Mesenchymal stem cell (in vitro differentiated cells and primary cell): ENCODE results near the gene GATAD1.

ENCODE experiments used
- DNase-seq: peaks from one replicate; pipeline ENCODE4 v3.0.0-alpha.2; 2013
- H2AFZ ChIP-seq: one replicate; pipeline ENCODE4 v1.6.1; 2013; ENCODE audit warnings: low read depth, mild to moderate bottlenecking, control low read depth, inconsistent platforms, low read length, moderate library complexity
- H2AK5ac ChIP-seq: 2 replicates; pipeline ENCODE4 v1.6.1; 2013; ENCODE audit warnings: low read length, moderate library complexity, mild to moderate bottlenecking, inconsistent platforms; ENCODE audit not compliant: severe bottlenecking
- H2BK120ac ChIP-seq: one replicate; pipeline ENCODE4 v1.6.1; 2013; ENCODE audit warnings: low read depth, mild to moderate bottlenecking, inconsistent platforms, low read length, moderate library complexity
- H2BK12ac ChIP-seq, 2 experiments: one replicate each; pipeline ENCODE4 v1.6.1; 2013; ENCODE audit warnings: inconsistent platforms in 2 of 2, low read length in 2 of 2, mild to moderate bottlenecking in 2 of 2, moderate library complexity in 2 of 2, control low read depth in 1 of 2
- H2BK15ac ChIP-seq: one replicate; pipeline ENCODE4 v1.6.1; 2013; ENCODE audit warnings: mild to moderate bottlenecking, low read depth, inconsistent platforms; ENCODE audit not compliant: poor library complexity, severe bottlenecking
- H2BK5ac ChIP-seq: 2 replicates; pipeline ENCODE4 v1.6.1; 2013; ENCODE audit warnings: low read depth, mild to moderate bottlenecking, low read length, control low read depth, inconsistent platforms; ENCODE audit not compliant: poor library complexity, severe bottlenecking
- H3K14ac ChIP-seq, 2 experiments: one replicate each; pipeline ENCODE4 v1.6.1; 2013; ENCODE audit warnings: inconsistent platforms in 2 of 2, low read length in 2 of 2, control low read depth in 1 of 2, mild to moderate bottlenecking in 1 of 2, moderate library complexity in 1 of 2
- H3K18ac ChIP-seq, 2 experiments: one replicate each; pipeline ENCODE4 v1.6.1; 2013; ENCODE audit warnings: inconsistent platforms in 2 of 2, low read length in 2 of 2, control low read depth in 1 of 2, low read depth in 1 of 2, mild to moderate bottlenecking in 1 of 2
- H3K23ac ChIP-seq, 2 experiments: one replicate each; pipeline ENCODE4 v1.6.1; 2013; ENCODE audit warnings: inconsistent platforms in 2 of 2, low read length in 2 of 2, mild to moderate bottlenecking in 2 of 2, moderate library complexity in 2 of 2, control low read depth in 1 of 2
- H3K27ac ChIP-seq: 2 replicates; pipeline ENCODE4 v1.5.1; 2013; ENCODE audit warnings: mild to moderate bottlenecking, moderate library complexity, low read length, control low read depth, inconsistent platforms; ENCODE audit not compliant: poor library complexity, severe bottlenecking
- H3K27me3 ChIP-seq, 2 experiments: 2 replicates each; pipeline versions ENCODE4 v1.6.1 to v1.7.0; 2013; ENCODE audit warnings: low read length in 2 of 2, mild to moderate bottlenecking in 2 of 2, moderate library complexity in 2 of 2, control low read depth in 1 of 2, inconsistent platforms in 1 of 2; ENCODE audit not compliant: control insufficient read depth in 1 of 2, insufficient read depth in 1 of 2
- H3K36me3 ChIP-seq, 2 experiments: 2 replicates each; pipeline versions ENCODE4 v1.6.1 to v1.7.0; 2013; ENCODE audit warnings: low read length in 2 of 2, control low read depth in 1 of 2, inconsistent platforms in 1 of 2, low read depth in 1 of 2, mild to moderate bottlenecking in 1 of 2; ENCODE audit not compliant: insufficient read depth in 2 of 2, control insufficient read depth in 1 of 2
- H3K4ac ChIP-seq, 2 experiments: one replicate each; pipeline ENCODE4 v1.6.1; 2013; ENCODE audit warnings: inconsistent platforms in 2 of 2, low read length in 2 of 2, mild to moderate bottlenecking in 2 of 2, moderate library complexity in 2 of 2, control low read depth in 1 of 2, low read depth in 1 of 2
- H3K4me1 ChIP-seq: 2 replicates; pipeline ENCODE4 v1.6.1; 2013; ENCODE audit warnings: low read depth, low read length, control low read depth; ENCODE audit not compliant: control insufficient read depth, insufficient read depth
- H3K4me2 ChIP-seq: 2 replicates; pipeline ENCODE4 v1.6.1; 2013; ENCODE audit warnings: low read length, mild to moderate bottlenecking, inconsistent platforms; ENCODE audit not compliant: poor library complexity, severe bottlenecking
- H3K4me3 ChIP-seq, 2 experiments: 2 replicates each; pipeline versions ENCODE4 v1.5.1 to v1.7.0; 2013; ENCODE audit warnings: low read length in 2 of 2, mild to moderate bottlenecking in 2 of 2, control low read depth in 1 of 2, low read depth in 1 of 2; ENCODE audit not compliant: insufficient read depth in 1 of 2
- H3K79me1 ChIP-seq: replicated peaks from 2 replicates; pipeline ENCODE4 v1.6.1; 2013; ENCODE audit warnings: mild to moderate bottlenecking, control low read depth, low read length, inconsistent platforms; ENCODE audit not compliant: poor library complexity, severe bottlenecking
- H3K9ac ChIP-seq: 2 replicates; pipeline ENCODE4 v1.7.0; 2013; ENCODE audit warnings: mild to moderate bottlenecking, low read length, moderate library complexity
- H3K9me3 ChIP-seq: 2 replicates; pipeline ENCODE4 v1.7.0; 2013; ENCODE audit warnings: mild to moderate bottlenecking, low read length; ENCODE audit not compliant: control insufficient read depth
- H4K8ac ChIP-seq: one replicate; pipeline ENCODE4 v1.6.1; 2013; ENCODE audit warnings: inconsistent platforms, mild to moderate bottlenecking, low read length, moderate library complexity
- H4K91ac ChIP-seq: one replicate; pipeline ENCODE4 v1.6.1; 2013; ENCODE audit warnings: mild to moderate bottlenecking, low read length, inconsistent platforms
- WGBS: methylation state at CpG from one replicate; pipeline ENCODE4 v1.1.7; 2013; ENCODE audit warnings: mixed read lengths; 5-methylcytosine and 5-hydroxymethylcytosine counted together

GATAD1 gene

DNA sequence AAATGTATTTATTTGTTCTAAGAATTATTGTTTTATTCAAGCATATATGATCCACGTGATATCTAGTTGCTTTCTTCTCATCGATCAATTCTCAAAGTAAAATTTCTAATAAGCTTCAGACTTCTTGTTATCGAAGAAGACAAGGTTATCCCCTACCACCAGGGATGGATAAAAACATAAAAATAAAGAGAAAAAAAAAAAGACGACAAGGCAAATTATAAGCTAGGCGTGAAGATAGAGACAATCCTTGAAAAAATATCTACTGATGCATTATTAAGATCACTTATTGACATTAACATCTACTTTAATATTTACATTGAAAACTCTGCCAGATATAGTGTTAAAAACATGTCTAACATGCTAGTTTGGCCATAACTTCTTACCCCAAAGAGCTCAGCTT lies 61.7 kb downstream of the GATAD1 start:
- Histone ChIP-seq H2BK12ac (no peak overlapping the region), H3K9me3 (no peaks in the 10 kb centered on the region), H3K4ac (no peak overlapping the region), H2AFZ (no peak overlapping the region), H3K27me3 (no peaks in the 10 kb centered on the region), H2BK15ac (no peak overlapping the region), H2BK120ac (no peak overlapping the region), H3K79me1 (peaks cover 1% of the 10 kb centered on the region), H3K4me3 (no peak overlapping the region), H2AK5ac (no peak overlapping the region), H3K14ac (no peak overlapping the region), H2BK5ac (no peak overlapping the region), H4K91ac (no peak overlapping the region), H3K36me3 (peaks cover 8 to 61% of the 10 kb centered on the region in 2 experiments), H3K23ac (no peak overlapping the region), H3K4me1 (peaks cover 1% of the 10 kb centered on the region), H4K8ac (no peak overlapping the region), H3K9ac (no peak overlapping the region), H3K27ac (no peak overlapping the region), H3K18ac (no peak overlapping the region), H3K4me2 (no peak overlapping the region)
- no peak for DNase-seq
- WGBS = no CpG with 5 or more reads among the region's 5 CpGs
